Anterior cingulate cortex (tissue), 58 donors: ENCODE measurements around the gene LRRC45.

Experiments
- DNase-seq, 58 donors: peaks; one replicate each; lab custom pipeline; 2025; lab: John Stamatoyannopoulos, UW

LRRC45 gene

DNA sequence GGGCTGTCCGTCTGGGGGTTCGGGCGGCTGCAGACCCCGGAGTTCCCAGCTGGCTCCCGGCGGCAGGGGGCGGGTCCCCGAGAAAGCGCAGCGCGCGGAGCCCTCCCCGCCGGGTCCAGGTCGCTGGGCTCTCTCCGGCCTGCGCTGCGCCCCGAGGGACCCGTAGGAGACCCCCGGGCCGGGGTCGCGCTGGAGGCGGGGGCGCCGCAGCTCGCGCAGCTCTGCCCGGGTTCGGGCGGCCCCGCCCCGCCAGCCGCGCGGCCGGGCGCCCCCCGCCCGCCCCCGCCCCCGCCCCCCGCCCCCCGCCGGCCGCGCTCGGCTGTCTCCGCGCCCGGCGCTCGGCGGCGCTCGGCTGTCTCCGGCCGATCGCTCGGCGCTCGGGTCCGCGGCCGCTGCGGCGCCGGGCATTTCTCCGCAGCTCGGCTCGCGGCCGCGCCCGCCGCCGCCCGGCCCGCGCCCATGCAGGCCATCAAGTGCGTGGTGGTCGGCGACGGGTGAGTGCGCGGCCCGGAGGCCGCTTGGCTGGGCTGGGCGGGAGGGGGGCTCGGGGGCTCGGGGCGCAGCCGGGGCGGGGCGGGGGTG is 8.3 kb downstream of the LRRC45 start, which contains the start of gene RAC3:
TSS of gene RAC3 (plus strand) at position 376 of the 582 bp plus-strand sequence. CDS start at position 460, 84 bp downstream.
- peak in 1 of 58 donors; percentile 23 for DNase-seq

DNA sequence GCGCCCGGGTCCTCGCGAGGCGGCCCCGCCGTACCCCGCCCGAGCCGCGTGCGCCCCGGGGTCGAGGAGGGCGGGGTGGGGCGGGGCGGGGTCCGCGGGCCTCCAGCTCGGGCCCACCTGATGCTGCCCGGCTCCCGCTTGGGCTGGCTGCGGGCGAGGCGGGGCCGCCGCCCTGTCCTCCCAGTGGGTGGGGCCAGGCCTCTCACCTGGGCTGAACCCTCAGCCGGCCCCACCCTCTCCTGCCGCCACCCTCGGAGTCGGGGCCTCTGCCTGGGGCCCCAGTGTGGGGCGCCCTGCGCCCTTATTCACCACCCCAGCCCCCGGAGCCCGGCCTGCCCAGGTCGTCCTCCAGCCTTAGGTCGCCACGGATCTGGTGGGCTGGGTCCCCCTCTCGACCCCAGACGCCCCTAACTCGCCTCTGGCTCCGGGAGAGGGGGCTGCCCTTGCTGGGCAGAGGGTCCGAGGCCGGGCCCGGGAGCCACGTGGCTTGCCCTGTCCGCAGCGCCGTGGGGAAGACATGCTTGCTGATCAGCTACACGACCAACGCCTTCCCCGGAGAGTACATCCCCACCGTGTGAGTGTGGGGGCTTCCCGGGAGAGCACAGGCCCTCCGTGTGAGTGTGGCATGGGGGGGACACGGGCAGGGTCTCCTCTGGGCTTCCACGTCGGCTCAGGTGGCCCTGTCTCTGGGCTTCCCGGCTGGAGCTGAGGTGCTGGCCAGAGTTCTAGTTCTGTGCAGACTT is 9.0 kb downstream of the LRRC45 start:
- DNase-seq = peak in 1 of 58 donors; percentile 15

DNA sequence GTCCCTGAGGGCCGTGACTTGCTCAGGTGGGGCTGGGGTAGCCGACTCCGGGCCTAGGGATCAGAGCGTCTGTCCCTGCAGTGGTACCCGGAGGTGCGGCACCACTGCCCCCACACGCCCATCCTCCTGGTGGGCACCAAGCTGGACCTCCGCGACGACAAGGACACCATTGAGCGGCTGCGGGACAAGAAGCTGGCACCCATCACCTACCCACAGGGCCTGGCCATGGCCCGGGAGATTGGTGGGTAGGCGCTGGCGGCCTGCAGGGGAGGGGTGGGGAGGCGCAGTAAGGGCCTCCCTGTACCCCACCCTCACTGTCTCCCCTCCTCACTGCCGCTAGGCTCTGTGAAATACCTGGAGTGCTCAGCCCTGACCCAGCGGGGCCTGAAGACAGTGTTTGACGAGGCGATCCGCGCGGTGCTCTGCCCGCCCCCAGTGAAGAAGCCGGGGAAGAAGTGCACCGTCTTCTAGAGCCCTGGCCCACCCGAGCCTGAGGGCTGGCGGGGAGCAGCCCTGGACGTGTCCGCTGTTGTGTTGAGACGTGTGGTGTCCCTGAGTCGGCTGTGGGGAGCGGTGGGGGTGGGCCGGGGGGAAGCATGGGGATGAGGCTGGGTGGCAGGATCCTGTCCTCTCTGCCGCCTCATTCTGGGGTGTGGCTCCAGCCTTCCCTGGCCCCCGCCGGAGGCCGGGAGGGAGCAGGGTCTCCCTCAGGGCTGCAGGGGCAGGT is 10.4 kb downstream of the LRRC45 start:
- DNase-seq = no peak

DNA sequence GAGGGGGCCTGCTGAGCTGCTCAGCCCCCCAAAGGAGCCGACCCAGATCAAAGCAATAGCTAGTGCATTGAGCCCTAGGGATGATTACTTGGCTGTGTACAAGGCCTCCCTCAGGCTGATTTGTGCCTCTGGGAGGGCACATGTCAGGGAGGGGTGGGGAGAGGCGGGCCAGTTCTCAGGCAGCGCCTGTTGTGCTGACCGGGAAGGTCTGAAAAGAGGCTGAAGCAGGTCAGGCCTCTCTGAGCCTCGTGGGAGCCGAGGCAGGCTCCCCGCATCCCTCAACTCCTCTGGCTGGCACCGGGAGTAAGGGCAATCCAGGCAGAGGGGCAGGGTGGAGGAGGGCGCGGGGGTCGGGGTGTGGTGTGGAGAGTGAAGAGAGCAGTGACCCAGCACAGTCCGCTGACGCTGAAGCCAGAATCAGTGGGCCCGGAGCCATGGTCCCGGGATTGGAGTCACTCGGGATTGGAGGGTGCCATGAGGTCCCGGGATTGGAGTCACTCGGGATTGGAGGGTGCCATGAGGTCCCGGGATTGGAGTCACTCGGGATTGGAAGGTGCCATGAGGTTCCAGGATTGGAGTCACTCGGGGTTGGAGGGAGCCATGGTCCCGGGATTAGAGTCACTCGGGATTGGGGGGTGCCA is 11.4 kb downstream of the LRRC45 start:
- DNase-seq = no peak

DNA sequence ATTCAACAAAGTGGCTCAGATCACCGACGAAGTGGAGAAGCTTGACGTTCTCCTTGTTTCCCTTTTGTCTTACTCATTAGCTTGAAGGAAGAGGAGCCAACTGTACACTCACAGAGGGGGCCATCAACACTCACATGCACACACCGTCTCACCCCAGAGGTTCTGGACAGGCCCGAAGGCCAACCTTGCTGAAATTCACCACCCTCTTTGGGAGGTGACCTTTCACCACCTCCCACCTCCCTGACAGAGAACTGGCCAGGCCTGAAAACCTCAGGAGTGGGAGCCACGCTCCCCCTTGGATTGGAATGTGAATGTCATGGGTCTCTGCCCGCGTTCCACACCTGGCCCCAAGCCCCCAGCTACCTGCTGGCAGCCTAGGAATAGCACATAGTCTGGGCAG is 12.4 kb downstream of the LRRC45 start:
- no peak for DNase-seq

DNA sequence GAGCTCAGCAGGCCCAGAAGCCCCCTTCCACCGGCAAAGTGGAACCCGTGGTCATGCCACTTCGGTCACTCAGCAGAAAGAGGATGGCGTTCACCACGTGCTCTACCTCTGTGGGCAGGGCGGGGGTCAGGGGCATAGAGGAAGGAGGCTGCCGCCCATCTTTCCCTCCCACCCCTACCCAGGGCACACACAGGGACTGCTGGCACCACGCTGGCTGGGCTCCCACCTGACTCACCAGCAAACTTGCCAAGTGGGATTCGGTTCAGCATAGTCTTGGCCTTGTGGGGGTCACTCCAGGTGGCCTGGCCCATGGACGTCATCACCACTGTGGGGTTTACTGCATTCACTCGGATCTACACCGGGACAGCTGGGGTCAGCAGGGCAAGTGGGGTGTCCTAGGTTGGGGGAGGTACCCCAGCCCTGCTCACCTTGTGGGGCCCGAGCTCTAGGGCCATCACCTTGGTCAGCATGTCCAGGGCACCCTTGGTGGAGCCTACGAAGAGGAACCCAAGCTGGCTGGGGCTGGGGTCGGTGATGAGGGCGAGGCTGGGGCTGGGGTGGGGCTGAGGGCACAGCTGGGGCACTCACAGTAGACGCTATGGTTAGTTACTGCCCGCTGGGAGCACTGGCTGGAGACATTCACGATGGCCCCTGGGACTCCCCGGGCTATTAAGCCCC is 13.0 kb downstream of the LRRC45 start:
- DNase-seq = no peak

DNA sequence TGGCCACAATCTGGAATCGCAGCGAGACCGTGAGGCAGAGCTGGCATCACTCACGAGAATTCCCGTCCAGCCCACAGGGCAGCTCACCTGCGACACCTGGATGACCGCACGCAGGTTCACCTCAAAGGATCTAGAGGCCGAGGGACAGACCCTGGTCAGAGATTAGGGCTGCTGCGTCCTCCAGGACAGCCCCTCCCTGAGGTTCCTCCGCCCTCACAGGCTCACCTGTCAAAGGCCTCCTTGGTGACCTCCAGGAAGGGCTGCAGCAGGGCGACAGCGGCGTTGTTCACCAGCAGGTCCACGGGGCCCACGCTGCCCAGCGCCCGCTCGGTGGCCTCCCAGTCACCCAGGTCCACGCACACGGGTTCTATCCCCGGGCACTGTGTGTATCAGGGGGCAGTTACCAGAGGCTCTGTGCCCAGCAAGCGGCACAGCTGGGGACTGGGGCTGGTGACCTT is 13.6 kb downstream of the LRRC45 start:
- DNase-seq = no peak

DNA sequence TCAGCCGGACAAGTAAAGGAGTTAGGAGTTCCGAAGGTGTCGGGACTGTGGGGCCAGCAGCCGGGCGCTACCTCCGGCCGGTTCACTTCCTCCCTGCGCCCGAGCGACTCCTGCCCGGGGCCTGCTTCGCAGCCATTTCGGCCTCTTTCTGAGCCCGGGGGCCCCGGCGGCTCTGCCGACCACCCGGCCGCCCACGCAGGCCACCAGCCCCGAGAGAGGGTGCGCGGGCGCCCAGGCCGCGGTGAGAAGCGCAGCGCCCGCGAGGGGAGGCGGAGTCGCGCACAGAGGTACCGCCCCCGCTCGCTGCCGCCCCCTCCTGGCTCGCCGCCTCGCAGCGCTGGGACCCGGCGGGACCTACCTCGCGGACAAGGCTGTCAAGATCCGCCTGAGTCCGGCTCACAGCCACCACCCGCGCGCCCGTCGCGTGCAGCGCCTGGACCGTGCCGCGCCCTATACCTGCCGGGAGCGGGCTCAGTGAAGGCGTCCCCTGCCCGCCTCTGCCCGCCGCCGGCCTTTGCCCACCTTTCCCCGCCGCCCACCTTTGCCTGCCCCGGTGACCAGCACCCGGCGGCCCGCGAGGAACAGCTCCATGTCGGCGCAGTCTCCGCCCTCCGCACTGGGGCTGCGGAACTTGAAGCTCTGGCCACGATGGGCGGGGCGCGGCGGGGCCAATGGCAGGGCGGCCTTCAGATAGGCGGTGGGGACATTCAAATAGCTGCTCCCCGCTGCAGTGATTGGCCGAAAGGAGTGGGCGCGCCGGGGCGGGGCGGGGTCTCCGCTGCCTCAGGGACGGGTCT is 14.2 kb downstream of the LRRC45 start, which contains the start of gene DCXR:
TSS of gene DCXR (minus strand) at position 606 of the 797 bp plus-strand sequence. CDS start at position 591, 15 bp downstream.
- peak; percentile 60 to 98 (median 94) for DNase-seq

DNA sequence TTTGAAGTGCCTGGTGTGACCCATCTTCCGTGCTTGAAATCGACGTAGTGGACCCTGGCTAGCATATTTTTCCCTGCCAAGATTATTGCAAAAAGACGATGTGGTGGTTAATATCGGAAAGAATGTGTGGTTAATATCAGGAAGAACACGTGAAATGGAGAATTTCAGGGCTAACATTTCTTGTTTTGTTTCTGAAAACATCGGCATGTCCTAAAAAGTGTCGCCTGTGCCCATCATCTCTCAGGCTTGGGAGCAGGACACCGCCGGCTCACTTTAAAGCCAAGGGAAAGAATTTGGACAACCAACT is 14.7 kb downstream of the LRRC45 start:
- peak in 1 of 58 donors; percentile 49 for DNase-seq

DNA sequence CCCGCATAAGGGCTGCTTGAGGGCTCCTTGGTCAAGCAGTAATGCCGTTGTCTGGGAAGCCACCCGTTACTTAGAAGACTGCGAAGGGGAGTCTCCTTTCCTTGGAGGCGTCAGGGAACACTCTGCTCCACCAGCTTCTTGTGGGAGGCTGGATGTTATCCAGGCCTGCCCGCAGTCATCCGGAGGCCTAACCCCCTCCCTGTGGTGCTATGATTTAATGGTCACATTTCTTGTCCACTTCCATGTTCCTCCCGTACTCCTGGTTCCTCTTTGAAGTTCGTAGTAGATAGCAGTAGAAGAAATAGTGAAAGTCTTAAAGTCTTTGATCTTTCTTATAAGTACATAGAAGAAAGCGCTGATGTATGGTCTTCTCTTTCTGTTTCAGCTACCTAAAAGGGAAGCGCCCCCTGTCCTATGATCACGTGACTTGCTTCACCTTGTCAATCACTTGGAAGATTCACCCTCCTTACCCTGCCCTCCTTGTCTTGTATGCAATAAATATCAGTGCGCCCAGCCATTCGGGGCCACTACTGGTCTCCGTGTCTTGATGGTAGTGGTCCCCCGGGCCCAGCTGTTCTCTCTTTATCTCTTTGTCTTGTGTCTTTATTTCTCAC is 15.8 kb downstream of the LRRC45 start:
- DNase-seq = peak in 1 of 58 donors; percentile 28

DNA sequence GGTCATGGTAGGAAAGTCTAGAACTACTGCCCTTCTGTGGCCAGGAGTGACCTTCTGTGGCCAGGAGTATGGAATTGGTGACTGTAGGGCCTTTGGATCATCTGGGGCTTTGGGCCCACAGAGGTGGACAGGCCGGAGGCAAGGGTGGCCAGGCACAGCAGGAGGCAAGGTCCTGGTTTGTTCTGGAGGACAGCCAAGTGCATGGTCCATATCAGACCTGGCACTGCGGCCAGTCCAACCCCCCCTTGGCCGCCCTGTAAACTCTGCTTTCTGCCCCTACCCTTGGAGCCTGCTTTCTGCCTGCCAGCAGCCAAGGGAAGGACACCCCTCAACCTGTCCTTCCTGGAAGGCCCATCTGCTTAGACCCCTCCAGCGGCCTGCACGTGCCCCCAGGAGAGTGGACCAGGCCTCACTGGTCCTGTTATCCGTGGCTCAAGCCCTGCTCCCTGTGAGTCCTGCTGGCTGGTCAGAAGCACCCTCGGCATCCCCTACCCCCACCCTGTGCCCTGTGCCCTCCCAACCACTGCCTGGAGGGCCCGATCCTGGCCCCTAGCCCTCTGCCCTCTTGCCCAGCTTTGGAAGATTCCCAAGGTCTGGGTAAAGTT is 16.7 kb downstream of the LRRC45 start:
- no peak for DNase-seq

DNA sequence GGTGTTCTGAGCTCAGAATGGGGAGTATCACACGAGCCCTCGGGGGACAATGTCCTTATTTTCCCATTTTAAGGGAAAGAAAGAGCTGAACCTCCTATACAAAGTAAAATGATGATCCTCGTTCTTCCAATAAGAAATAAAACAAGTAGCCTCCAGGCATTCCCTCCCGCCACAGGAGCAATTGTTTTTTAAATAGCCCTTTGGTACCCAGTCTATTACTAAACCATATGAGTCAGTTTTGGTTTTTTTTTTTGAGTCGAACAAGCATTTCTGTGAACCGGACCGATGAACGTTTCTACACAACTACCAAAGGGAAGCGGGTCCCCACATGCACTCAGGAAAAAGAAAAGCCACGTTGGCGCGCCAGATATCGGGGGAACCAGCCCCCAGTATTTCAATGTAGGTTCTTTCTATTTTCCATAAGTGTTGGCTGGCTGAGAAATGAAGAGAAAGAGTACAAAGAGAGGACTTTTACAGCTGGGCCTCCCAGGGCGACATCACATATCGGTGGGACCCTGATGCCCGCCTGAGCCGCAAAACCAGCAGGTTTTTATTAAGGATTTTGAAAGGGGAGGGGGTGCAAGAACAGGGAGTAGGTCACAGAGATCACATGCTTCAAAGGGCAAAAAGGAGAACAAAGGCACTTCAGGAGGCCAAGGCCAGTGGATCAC is 18.2 kb downstream of the LRRC45 start:
- no peak for DNase-seq

DNA sequence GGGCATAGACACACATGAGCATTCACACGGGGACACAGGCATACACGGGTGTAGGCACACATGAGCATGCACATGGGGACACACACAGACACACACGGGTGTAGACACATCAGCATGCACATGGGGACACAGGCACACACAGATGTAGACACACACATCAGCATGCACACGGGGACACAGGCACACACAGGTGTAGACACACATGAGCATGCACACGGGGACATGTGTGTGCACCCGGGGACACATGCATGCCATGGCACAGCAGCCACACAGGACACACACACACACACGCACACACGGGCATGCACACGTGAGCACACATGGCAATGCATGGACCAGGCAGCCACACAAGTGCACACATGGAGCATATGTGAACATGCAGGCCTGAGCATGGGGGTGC is 19.5 kb downstream of the LRRC45 start:
- DNase-seq = no peak

DNA sequence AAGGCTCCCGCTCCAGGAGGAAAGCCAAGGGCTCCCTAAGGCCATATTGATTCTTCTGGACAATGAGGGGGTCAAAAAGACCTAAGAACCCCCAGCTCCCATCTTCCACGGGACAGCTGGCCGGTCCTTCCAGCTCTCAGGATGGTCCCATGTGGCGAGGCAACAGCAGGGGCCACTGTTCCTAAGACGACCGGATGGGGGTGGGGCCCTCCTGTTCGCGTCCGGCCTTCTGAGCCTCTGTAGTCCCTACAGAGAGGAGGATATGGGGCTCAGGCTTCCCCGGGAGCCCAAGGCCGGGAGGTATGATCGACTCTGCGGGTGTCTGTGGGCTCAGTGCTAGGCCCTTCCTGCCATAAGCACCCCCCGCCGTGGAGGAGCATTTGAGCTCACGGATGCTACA is 20.4 kb downstream of the LRRC45 start:
- no peak for DNase-seq

DNA sequence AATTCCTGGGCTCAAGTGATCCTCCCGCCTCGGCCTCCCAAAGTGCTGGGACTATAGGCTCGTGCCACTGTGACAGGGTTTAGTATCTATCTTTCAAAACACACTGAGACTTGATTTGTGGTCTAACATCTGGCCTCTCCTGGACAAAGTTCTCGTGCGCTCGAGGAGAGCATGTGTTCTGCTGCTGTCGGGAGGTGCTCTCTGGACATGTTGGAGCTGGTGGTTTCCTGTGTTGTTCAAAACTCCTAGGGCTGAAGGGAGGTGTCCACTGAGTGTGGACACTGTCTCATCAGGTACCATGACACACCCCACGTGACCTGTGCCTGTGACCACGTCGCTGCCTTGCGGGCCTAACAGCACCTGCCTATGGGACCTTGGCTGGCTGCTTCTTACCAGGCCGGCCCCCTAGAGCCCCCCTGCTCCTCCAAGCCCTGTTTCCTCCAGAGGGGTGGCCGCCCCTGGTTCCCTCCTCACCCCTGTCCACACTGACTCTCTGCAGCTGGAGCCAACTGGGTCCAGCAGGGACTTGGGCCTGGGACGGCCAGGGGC is 22.9 kb downstream of the LRRC45 start:
- DNase-seq = no peak

DNA sequence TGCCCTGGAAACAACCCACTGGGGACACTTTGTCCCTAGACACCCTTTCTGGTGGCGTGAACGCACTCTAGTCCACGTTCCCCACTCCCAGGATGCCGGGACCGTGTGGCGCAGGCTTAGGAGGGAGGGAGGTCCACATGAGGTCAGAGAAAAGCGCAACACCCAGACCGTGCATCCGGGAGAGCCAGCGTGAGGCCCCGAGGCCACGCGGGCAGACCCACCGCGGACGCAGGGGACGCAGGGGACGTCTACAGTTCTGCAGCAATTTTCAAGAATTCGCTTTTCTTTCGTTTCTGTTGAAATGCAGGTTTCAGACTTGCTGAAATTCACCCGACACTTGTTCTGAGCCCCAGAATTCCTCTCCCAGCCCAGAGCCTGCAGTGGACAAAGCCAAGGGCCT is 23.8 kb downstream of the LRRC45 start:
- no peak for DNase-seq

DNA sequence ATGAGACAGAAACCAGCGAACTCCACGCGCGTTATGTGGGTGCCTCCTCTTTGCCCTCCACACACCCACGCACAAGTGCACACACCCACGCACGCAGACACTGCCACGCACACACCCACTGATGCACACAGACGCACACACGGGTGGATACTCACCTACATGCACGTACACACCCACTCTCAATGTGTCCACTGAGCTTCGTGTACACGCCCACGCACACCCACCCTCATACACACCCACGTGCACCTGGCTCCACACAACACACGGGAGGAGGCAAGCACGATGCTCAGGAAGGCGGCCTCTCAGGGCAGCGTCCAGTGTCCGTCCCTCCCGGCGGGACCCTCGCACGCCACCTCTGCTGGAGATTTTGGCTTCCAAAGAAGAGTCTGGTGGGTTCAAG is 24.3 kb downstream of the LRRC45 start:
- DNase-seq = no peak
